ENCODE data around the gene CDC73. TPM values are rescaled to one million over a fixed set of nuclear protein-coding genes. Genes with fewer than 3 reads are reported as not detected.
A peak's percentile ranks its signal among the peaks of the same experiment; 100 is the strongest.

CDC73 gene
- total RNA-seq, 1 experiment from 2014 or later, result 78.2 TPM

- DNase-seq (ENCODE audit: low read depth, low spot score) (no peak), ATAC-seq (no peak)
- no TSS peak for BruUV-seq (replicated peaks)
- H3K4me1 ChIP-seq (ENCODE audit: control insufficient read depth, insufficient read depth, low read length), result no peaks in the 10 kb centered on the region
- H3K4me3 ChIP-seq (ENCODE audit: low read depth in 2 of 2, low read length in 2 of 2), result no peak overlapping the region
- TF ChIP-seq SIN3A (IDR thresholded peaks at IDR 0.05; ENCODE audit: borderline replicate concordance, insufficient read depth, low read depth, low read length), result no peak
- TF ChIP-seq, protein P1, sequence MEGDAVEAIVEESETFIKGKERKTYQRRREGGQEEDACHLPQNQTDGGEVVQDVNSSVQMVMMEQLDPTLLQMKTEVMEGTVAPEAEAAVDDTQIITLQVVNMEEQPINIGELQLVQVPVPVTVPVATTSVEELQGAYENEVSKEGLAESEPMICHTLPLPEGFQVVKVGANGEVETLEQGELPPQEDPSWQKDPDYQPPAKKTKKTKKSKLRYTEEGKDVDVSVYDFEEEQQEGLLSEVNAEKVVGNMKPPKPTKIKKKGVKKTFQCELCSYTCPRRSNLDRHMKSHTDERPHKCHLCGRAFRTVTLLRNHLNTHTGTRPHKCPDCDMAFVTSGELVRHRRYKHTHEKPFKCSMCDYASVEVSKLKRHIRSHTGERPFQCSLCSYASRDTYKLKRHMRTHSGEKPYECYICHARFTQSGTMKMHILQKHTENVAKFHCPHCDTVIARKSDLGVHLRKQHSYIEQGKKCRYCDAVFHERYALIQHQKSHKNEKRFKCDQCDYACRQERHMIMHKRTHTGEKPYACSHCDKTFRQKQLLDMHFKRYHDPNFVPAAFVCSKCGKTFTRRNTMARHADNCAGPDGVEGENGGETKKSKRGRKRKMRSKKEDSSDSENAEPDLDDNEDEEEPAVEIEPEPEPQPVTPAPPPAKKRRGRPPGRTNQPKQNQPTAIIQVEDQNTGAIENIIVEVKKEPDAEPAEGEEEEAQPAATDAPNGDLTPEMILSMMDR (IDR thresholded peaks at IDR 0.05), result 0 out of 2 replicates have a peak, but pooled peaks have one; percentile 8
- H3K9me3 ChIP-seq (ENCODE audit: control insufficient read depth, insufficient read depth, low read depth, low read length), result no peaks in the 10 kb centered on the region; the same call in 1 of the 2 replicates
- ChIA-PET POLR2A (no interaction called here), CTCF (no interaction called here)
- no peaks in the 10 kb centered on the region for H3K36me3 ChIP-seq (ENCODE audit: control insufficient read depth, insufficient read depth, low read length)
- no peak overlapping the region for H3K27ac ChIP-seq (ENCODE audit: low read length)
- H3K27me3 ChIP-seq (ENCODE audit: control insufficient read depth, insufficient read depth, low read length), result no peaks in the 10 kb centered on the region
- in situ Hi-C loops (cut with HindIII; ENCODE audit: low pct_unique_long_range_greater_than_20kb, low sequenced_read_pairs), result no loop called here
- intact Hi-C loops (cut with micrococcal nuclease; ENCODE audit: unreplicated experiment), result no loop called here
Measured at GRCh38 chr1:193275773-193276172, 153.9 kb downstream of the CDC73 start.

- CTCF ChIA-PET, result no interaction called here
- intact Hi-C loops (cut with micrococcal nuclease; ENCODE audit: unreplicated experiment), result no loop called here
- H3K9me3 ChIP-seq (ENCODE audit: control insufficient read depth, insufficient read depth, low read depth, low read length), result no peaks in the 10 kb centered on the region
- no peaks in the 10 kb centered on the region for H3K36me3 ChIP-seq (ENCODE audit: control insufficient read depth, insufficient read depth, low read length)
- H3K4me3 ChIP-seq (ENCODE audit: low read depth in 2 of 2, low read length in 2 of 2), result no peak overlapping the region
- in situ Hi-C loops (cut with HindIII; ENCODE audit: low pct_unique_long_range_greater_than_20kb, low sequenced_read_pairs), result no loop called here
- ATAC-seq (no peak), DNase-seq (ENCODE audit: low read depth, low spot score) (no peak)
- H3K27me3 ChIP-seq (ENCODE audit: control insufficient read depth, insufficient read depth, low read length), result no peaks in the 10 kb centered on the region
- BruUV-seq (replicated peaks), result no TSS peak
- no peak for TF ChIP-seq REST (IDR thresholded peaks at IDR 0.05; ENCODE audit: insufficient read depth in 1 of 2, low read depth in 2 of 2, low read length in 1 of 2)
- no peak for TF ChIP-seq TCF7L2 (IDR thresholded peaks at IDR 0.05; ENCODE audit: low read depth, low read length)
- no peak for TF ChIP-seq POLR2AphosphoS5 (IDR thresholded peaks at IDR 0.05; ENCODE audit: low read depth, low read length)
- no peak for TF ChIP-seq SIN3A (IDR thresholded peaks at IDR 0.05; ENCODE audit: borderline replicate concordance, insufficient read depth, low read depth, low read length)
- TF ChIP-seq, protein P1 (IDR thresholded peaks at IDR 0.05), result no peak
- no peak overlapping the region for H3K27ac ChIP-seq (ENCODE audit: low read length)
- no peaks in the 10 kb centered on the region for H3K4me1 ChIP-seq (ENCODE audit: control insufficient read depth, insufficient read depth, low read length)
- POLR2A ChIA-PET, result no interaction called here
Measured at GRCh38 chr1:193278968-193279367, 157.1 kb downstream of the CDC73 start.
